Skeletal muscle tissue (tissue), 4 donors: ENCODE measurements around the gene OR2F2. TPM values are rescaled to one million over a fixed set of nuclear protein-coding genes. Genes with fewer than 3 reads are reported as not detected.

Experiments
- H3K27ac ChIP-seq: one replicate; pipeline ENCODE4 v1.7.0; 2013; ENCODE audit warnings: mild to moderate bottlenecking, low read depth, low read length, inconsistent platforms
- H3K27me3 ChIP-seq, 3 donors: one replicate each; pipeline ENCODE4 v1.7.0; 2013; ENCODE audit warnings: low read length in 3 of 3; ENCODE audit not compliant: control insufficient read depth in 3 of 3, insufficient read depth in 3 of 3
- H3K36me3 ChIP-seq, 3 donors: one replicate each; pipeline ENCODE4 v1.7.0; 2013; ENCODE audit warnings: low read length in 3 of 3; ENCODE audit not compliant: control insufficient read depth in 3 of 3, insufficient read depth in 3 of 3
- H3K4me1 ChIP-seq, 3 donors: one replicate each; pipeline ENCODE4 v1.7.0; 2013; ENCODE audit warnings: low read length in 3 of 3, mild to moderate bottlenecking in 3 of 3; ENCODE audit not compliant: control insufficient read depth in 3 of 3, insufficient read depth in 3 of 3
- H3K4me3 ChIP-seq, 3 donors: one replicate each; pipeline ENCODE4 v1.7.0; 2013; ENCODE audit warnings: low read length in 3 of 3
- H3K9ac ChIP-seq, 3 donors: one replicate each; pipeline ENCODE4 v1.7.0; 2013; ENCODE audit warnings: low read length in 3 of 3, mild to moderate bottlenecking in 3 of 3, moderate library complexity in 2 of 3, low read depth in 1 of 3
- H3K9me3 ChIP-seq, 3 donors: one replicate each; pipeline ENCODE4 v1.7.0; 2013; ENCODE audit warnings: low read length in 3 of 3; ENCODE audit not compliant: control insufficient read depth in 3 of 3
- total RNA-seq: library from RNA; depleted of rRNA; stranded (reverse); fragments of >200 nt; gene quantifications from one replicate; pipeline ENCODE4 v1.2.3, GENCODE V29; 2014
- donor health status: Osteomylitis.

Gene OR2F2
- not detected for total RNA-seq

GRCh38 chr7:143934526-143935325 lies at the start of gene OR2F2:
TSS of gene OR2F2 (plus strand) at chr7:143935233. CDS start at chr7:143935233, 0 bp downstream.
- H3K4me3 ChIP-seq = no peak within 1 kb of the TSS
- peaks cover 0 to 3% (median 0%) of the 10 kb centered on the region in 3 donors for H3K9me3 ChIP-seq
- no peaks in the 10 kb centered on the region for H3K36me3 ChIP-seq
- H3K9ac ChIP-seq = no peak within 1 kb of the TSS
- H3K27ac ChIP-seq = no peak within 1 kb of the TSS
- H3K27me3 ChIP-seq = no peaks in the 10 kb centered on the region
- no peaks in the 10 kb centered on the region for H3K4me1 ChIP-seq

- Histone ChIP-seq H3K9me3 (peaks cover 0 to 5% (median 0%) of the 10 kb centered on the region in 3 donors), H3K9ac (no peak overlapping the region), H3K36me3 (no peaks in the 10 kb centered on the region), H3K4me1 (peaks cover 2 to 10% (median 7%) of the 10 kb centered on the region in 3 donors), H3K27me3 (peaks cover 0 to 2% (median 0%) of the 10 kb centered on the region in 3 donors), H3K27ac (no peak overlapping the region), H3K4me3 (no peak overlapping the region)
Observed at GRCh38 chr7:143885951-143886350, 49.1 kb upstream of the OR2F2 start.

- Histone ChIP-seq H3K4me3 (no peak overlapping the region), H3K9ac (no peak overlapping the region), H3K27me3 (peaks cover 0 to 2% (median 0%) of the 10 kb centered on the region in 3 donors), H3K9me3 (peaks cover 0 to 5% (median 0%) of the 10 kb centered on the region in 3 donors), H3K27ac (no peak overlapping the region), H3K4me1 (peaks cover 2 to 6% (median 4%) of the 10 kb centered on the region in 3 donors), H3K36me3 (no peaks in the 10 kb centered on the region)
Observed at GRCh38 chr7:143886826-143887477, 48.1 kb upstream of the OR2F2 start.

- no peak overlapping the region for H3K9ac ChIP-seq
- peaks cover 0 to 6% (median 0%) of the 10 kb centered on the region in 3 donors for H3K4me1 ChIP-seq
- H3K9me3 ChIP-seq = peaks cover 0 to 5% (median 0%) of the 10 kb centered on the region in 3 donors
- peaks cover 0 to under 1% (median 0%) of the 10 kb centered on the region in 3 donors for H3K27me3 ChIP-seq
- H3K27ac ChIP-seq = no peak overlapping the region
- H3K4me3 ChIP-seq = no peak overlapping the region
- no peaks in the 10 kb centered on the region for H3K36me3 ChIP-seq
Observed at GRCh38 chr7:143889068-143889467, 46.0 kb upstream of the OR2F2 start.

GRCh38 chr7:143890558-143890957 lies 44.5 kb upstream of the OR2F2 start:
- Histone ChIP-seq H3K27ac (no peak overlapping the region), H3K9ac (no peak overlapping the region), H3K27me3 (no peaks in the 10 kb centered on the region), H3K4me1 (peaks cover 0 to 6% (median 0%) of the 10 kb centered on the region in 3 donors), H3K36me3 (no peaks in the 10 kb centered on the region), H3K9me3 (peaks cover 0 to 5% (median 0%) of the 10 kb centered on the region in 3 donors), H3K4me3 (no peak overlapping the region)

GRCh38 chr7:143891457-143891856 lies 43.6 kb upstream of the OR2F2 start:
- Histone ChIP-seq H3K27me3 (no peaks in the 10 kb centered on the region), H3K4me3 (no peak overlapping the region), H3K9me3 (peaks cover 0 to 5% (median 0%) of the 10 kb centered on the region in 3 donors)

GRCh38 chr7:143892527-143893300 lies 42.3 kb upstream of the OR2F2 start:
- peaks cover 0 to 5% (median 0%) of the 10 kb centered on the region in 3 donors for H3K9me3 ChIP-seq

More at GRCh38 chr7:143891457-143891856, 43.6 kb upstream of the OR2F2 start:
- Histone ChIP-seq H3K4me1 (no peaks in the 10 kb centered on the region), H3K27ac (no peak overlapping the region), H3K36me3 (no peaks in the 10 kb centered on the region), H3K9ac (no peak overlapping the region)

GRCh38 chr7:143896667-143897066 lies 38.4 kb upstream of the OR2F2 start:
- no peaks in the 10 kb centered on the region for H3K27me3 ChIP-seq
- peaks cover 13 to 16% (median 15%) of the 10 kb centered on the region in 3 donors for H3K4me1 ChIP-seq
- no peak overlapping the region for H3K27ac ChIP-seq
- no peak overlapping the region for H3K9ac ChIP-seq
- no peaks in the 10 kb centered on the region for H3K36me3 ChIP-seq
- H3K4me3 ChIP-seq = no peak overlapping the region
- no peaks in the 10 kb centered on the region for H3K9me3 ChIP-seq

More at GRCh38 chr7:143892527-143893300, 42.3 kb upstream of the OR2F2 start:
- H3K36me3 ChIP-seq = no peaks in the 10 kb centered on the region
- H3K4me3 ChIP-seq = no peak overlapping the region
- H3K9ac ChIP-seq = no peak overlapping the region
- no peaks in the 10 kb centered on the region for H3K4me1 ChIP-seq
- H3K27ac ChIP-seq = no peak overlapping the region
- H3K27me3 ChIP-seq = no peaks in the 10 kb centered on the region

- no peaks in the 10 kb centered on the region for H3K9me3 ChIP-seq
- H3K4me3 ChIP-seq = no peak overlapping the region
- H3K27ac ChIP-seq = no peak overlapping the region
- peaks cover 13 to 16% (median 15%) of the 10 kb centered on the region in 3 donors for H3K4me1 ChIP-seq
- H3K27me3 ChIP-seq = no peaks in the 10 kb centered on the region
- H3K36me3 ChIP-seq = no peaks in the 10 kb centered on the region
- no peak overlapping the region for H3K9ac ChIP-seq
Observed at GRCh38 chr7:143898810-143899209, 36.2 kb upstream of the OR2F2 start.
